Mesodermal cell (in vitro differentiated cells): ENCODE measurements around the gene MYOD1.

Experiments used
- H3K27ac ChIP-seq: 2 replicates; pipeline ENCODE4 v1.7.0; 2013; ENCODE audit warnings: mild to moderate bottlenecking, low read depth, low read length, moderate library complexity; ENCODE audit not compliant: severe bottlenecking
- H3K36me3 ChIP-seq: 2 replicates; pipeline ENCODE4 v1.7.1; 2013; ENCODE audit warnings: mild to moderate bottlenecking, low read length, moderate library complexity; ENCODE audit not compliant: control insufficient read depth, insufficient read depth
- H3K4me1 ChIP-seq: one replicate; pipeline ENCODE4 v1.7.1; 2013; ENCODE audit warnings: mild to moderate bottlenecking, low read length; ENCODE audit not compliant: insufficient read depth, control insufficient read depth, poor library complexity, severe bottlenecking
- H3K4me3 ChIP-seq: 2 replicates; pipeline ENCODE4 v1.7.0; 2013; ENCODE audit warnings: low read length, control low read depth, mild to moderate bottlenecking; ENCODE audit not compliant: insufficient read depth, poor library complexity, severe bottlenecking; ENCODE audit errors: extremely low read depth
- H3K9me3 ChIP-seq: 2 replicates; pipeline ENCODE4 v1.7.1; 2013; ENCODE audit warnings: mild to moderate bottlenecking, low read length, moderate library complexity; ENCODE audit not compliant: control insufficient read depth
- WGBS, 2 experiments: methylation state at CpG; one replicate each; pipeline ENCODE4 v1.1.5; 2013; ENCODE audit warnings: missing lambda C conversion rate in 2 of 2; ENCODE audit not compliant: insufficient coverage in 2 of 2; 5-methylcytosine and 5-hydroxymethylcytosine counted together

MYOD1 gene

DNA sequence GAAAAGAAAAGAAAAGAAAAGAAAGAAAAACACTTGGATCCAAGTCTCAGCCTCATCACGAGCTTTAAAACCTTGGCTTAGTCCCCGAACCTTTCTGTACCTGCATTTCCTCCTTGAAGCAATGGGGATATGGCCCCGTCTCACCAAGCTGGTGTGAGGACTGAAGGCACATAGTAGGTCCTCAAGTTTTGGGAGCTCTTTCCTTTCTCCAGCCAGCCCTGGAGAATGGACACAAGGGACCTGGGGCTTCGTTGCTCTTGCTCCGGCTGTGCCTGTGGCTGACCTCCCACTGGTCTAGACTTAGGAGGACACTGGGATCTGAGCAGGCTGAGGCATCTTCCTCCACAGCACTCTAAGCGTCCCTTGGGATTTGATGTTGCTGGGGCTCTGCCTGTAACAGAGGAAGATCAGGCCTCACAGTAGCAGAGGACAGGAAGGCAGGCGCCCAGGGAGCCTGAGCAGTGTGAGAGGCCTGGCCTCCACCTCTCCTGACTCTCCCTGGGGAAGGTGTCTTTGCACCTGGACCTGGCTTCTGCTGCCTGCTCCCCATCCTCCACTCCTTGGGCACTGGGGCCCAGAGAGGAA, 48.0 kb downstream of the MYOD1 start:
- no peaks in the 10 kb centered on the region for H3K36me3 ChIP-seq
- no peak overlapping the region for H3K27ac ChIP-seq
- no peaks in the 10 kb centered on the region for H3K9me3 ChIP-seq
- 77 to 95% methylated on average over 3 to 7 of the region's 7 CpGs for WGBS, 2 experiments
- H3K4me1 ChIP-seq = no peaks in the 10 kb centered on the region
- no peak overlapping the region for H3K4me3 ChIP-seq

DNA sequence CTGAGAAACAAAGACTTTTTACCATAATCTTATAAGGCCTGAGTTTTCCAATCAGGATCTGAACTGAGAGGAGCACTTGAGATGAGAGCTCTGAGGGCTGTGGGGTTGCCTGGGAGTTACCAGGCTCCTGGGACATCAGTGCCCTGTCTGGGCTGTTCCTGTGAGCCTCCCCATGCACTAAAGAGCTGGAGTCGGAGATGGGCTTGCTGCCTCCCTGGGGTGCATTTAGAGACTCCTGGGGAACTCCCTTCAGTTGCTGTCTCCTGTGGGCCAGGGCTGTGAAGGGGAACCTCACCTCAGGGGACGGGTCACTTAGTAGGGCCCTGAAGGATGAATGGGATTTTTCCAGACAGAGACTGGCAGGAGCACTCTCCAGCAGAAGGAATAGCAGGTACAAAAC, 48.5 kb downstream of the MYOD1 start:
- 85 to 88% methylated on average over 2 of the region's 2 CpGs for WGBS, 2 experiments
- Histone ChIP-seq H3K9me3 (no peaks in the 10 kb centered on the region), H3K36me3 (no peaks in the 10 kb centered on the region), H3K4me3 (no peak overlapping the region), H3K27ac (no peak overlapping the region), H3K4me1 (no peaks in the 10 kb centered on the region)

DNA sequence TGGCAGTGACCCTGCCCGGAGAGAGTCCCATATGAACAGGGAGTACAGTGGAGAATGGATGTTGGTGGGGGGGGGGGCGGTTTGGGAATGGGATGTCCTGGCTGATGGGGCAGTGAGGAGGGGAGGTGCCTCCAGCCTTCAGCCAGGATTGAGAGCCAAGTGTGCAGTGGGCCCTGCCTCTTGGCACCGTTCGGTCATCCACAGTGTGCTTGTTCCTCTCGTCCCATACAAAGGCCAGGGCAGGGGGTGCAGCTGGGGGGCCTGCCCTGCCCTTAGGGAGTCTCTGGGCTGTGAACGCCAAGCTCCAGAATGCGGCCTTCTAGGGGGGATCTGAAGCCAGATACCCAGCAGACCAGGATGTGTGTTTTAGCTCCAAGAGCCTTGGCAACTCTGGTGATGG, 49.2 kb downstream of the MYOD1 start:
- Histone ChIP-seq H3K4me3 (no peak overlapping the region), H3K27ac (no peak overlapping the region), H3K9me3 (no peaks in the 10 kb centered on the region), H3K4me1 (no peaks in the 10 kb centered on the region), H3K36me3 (no peaks in the 10 kb centered on the region)
- WGBS, 2 experiments = 93 to 95% methylated on average over 6 of the region's 7 CpGs

DNA sequence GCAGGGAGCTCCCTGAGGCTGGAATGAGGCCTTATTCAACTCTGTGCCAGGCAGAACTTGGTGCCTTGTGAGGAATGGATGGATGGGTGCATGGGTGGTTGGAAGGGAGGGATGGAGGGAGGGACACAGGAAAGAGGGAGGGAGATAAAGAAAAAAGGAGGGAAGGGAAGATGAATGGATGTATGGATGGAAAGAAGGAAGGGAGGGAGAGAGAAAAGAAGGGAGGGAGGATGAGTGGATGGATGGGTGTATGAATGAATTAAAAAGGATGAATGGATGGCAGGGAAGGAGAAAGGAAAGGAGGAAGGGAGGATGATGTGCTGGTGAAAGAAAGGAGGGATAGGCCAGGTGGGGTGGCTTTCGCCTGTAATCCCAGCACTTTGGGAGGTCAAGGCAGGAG, 49.8 kb downstream of the MYOD1 start:
- Histone ChIP-seq H3K4me3 (no peak overlapping the region), H3K36me3 (no peaks in the 10 kb centered on the region), H3K9me3 (no peaks in the 10 kb centered on the region), H3K4me1 (no peaks in the 10 kb centered on the region), H3K27ac (no peak overlapping the region)
- WGBS, 2 experiments = 100% methylated on average over 1 of the region's 1 CpG

DNA sequence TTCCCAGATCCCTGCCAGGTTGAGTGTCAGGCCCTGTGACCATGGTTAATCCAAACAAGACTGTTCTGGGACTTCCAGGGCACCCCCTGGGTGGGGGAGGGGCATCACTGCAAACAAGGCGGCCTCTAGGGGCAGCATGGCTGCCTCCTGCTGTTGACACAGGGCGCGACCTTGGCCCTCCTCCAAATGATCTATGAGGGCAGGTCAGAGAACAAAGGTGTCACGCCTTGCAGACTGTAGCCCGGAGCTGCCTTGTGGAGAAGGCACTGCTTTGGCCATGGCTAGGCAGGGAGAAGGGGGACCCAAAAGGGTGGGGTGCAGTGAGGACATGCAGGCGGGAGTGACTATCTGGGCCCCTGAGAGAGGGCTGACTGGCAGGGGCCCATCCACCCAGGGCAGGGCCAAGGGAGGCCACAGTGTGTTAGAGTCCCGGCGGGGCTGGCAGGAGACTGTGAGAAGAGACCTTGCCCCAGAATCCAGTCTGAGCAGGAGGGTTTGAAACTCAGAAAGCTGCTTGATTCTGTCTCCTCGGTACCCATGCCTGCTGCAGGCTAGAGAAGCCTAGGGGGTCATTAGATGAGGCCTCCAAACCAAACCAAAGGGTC, 50.8 kb downstream of the MYOD1 start:
- WGBS, 2 experiments = 85 to 87% methylated on average over 9 of the region's 9 CpGs
- Histone ChIP-seq H3K9me3 (no peaks in the 10 kb centered on the region), H3K27ac (no peak overlapping the region), H3K36me3 (no peaks in the 10 kb centered on the region), H3K4me1 (no peaks in the 10 kb centered on the region), H3K4me3 (no peak overlapping the region)

DNA sequence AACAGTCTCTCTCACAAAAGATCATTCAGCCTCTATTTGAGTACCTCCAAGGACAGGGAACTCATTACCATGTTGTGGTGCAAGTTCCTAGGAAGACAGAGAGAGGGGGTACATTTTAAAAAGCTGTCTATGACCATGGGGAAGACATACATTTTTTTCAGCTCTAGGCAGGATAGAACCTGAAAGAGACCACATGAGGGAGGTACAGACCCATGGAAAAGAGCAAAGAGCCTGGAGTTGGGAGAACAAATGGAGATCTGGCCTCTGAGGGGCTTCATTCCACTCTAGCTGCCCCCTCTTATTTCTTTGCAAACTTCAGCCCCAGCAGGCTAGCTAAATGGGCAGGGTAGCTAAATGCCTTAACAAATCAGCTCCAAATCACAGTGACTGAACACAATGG, 51.5 kb downstream of the MYOD1 start:
- no peak overlapping the region for H3K27ac ChIP-seq
- no peak overlapping the region for H3K4me3 ChIP-seq
- H3K9me3 ChIP-seq = no peaks in the 10 kb centered on the region
- H3K4me1 ChIP-seq = no peaks in the 10 kb centered on the region
- H3K36me3 ChIP-seq = no peaks in the 10 kb centered on the region

DNA sequence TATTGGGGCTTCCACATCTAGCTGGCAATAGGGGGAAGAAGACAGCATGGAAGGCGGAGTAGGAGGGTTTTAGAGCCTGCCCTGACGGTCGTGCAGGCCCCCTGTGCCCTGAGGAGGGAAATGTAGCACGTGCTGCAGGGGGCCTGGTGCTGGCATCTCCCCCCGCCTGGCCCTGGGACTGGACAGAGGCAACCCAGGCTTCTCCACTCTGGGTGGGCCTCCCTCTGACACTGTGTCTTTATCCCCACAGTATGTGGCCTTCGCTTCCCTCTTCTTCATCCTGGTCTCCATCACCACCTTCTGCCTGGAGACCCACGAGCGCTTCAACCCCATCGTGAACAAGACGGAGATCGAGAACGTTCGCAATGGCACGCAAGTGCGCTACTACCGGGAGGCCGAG, 52.0 kb downstream of the MYOD1 start:
- no peak overlapping the region for H3K4me3 ChIP-seq
- no peaks in the 10 kb centered on the region for H3K36me3 ChIP-seq
- H3K4me1 ChIP-seq = no peaks in the 10 kb centered on the region
- no peak overlapping the region for H3K27ac ChIP-seq
- 89 to 91% methylated on average over 16 to 17 of the region's 17 CpGs for WGBS, 2 experiments
- no peaks in the 10 kb centered on the region for H3K9me3 ChIP-seq
